GM12878 (cell line): Measurements from ENCODE around the gene RASL11A. TPM values are rescaled to one million over a fixed set of nuclear protein-coding genes. Genes with fewer than 3 reads are reported as not detected.

Source experiments
- ATAC-seq: fragments of 200-7000 bp; cut with Tn5 transposase; 3 replicates; pipeline ENCODE4 v1.9.1; 2020; ENCODE audit warnings: mild to moderate bottlenecking, moderate library complexity
- BruUV-seq: library from RNA; stranded (reverse); fragments of 400-500 nt; replicated peaks from 2 replicates; lab custom pipeline; 2021; lab: Mats Ljungman, UMichigan
- CTCF ChIA-PET: fragments of 300-600 bp; sonication (Branson Sonifier 250); formaldehyde crosslinking; extraction: SDS; loops from one replicate; lab custom pipeline; 2021; ENCODE audit warnings: inconsistent platforms; lab: Yijun Ruan, JAX
- POLR2A ChIA-PET: fragments of 350-600 bp; formaldehyde crosslinking; extraction: SDS; loops from one replicate; lab custom pipeline; 2021; ENCODE audit warnings: inconsistent platforms; lab: Charles Lee
- RAD21 ChIA-PET: fragments of 300-600 bp; sonication (Branson Sonifier 250); formaldehyde crosslinking; loops from one replicate; lab custom pipeline; 2023; ENCODE audit warnings: antibody characterized with exemption; ENCODE audit not compliant: unreplicated experiment; lab: Charles Lee
- SMC1A ChIA-PET: fragments of 300-600 bp; sonication (Branson Sonifier 250); formaldehyde crosslinking; loops from one replicate; lab custom pipeline; 2023; ENCODE audit not compliant: unreplicated experiment, uncharacterized antibody; lab: Charles Lee
- DNase-seq: peaks from one replicate; pipeline ENCODE4 v3.0.0-alpha.2; 2011; ENCODE audit warnings: low read depth, low spot score
- FAIRE-seq: peaks from 3 replicates; lab custom pipeline; 2011; peaks lifted over from hg19 to GRCh38; lab: Jason Lieb, UNC
- H2AFZ ChIP-seq: 2 replicates; pipeline ENCODE4 v1.6.0; 2011; ENCODE audit warnings: low read depth, low read length, control low read depth; ENCODE audit not compliant: control insufficient read depth
- H3K27ac ChIP-seq: 2 replicates; pipeline ENCODE4 v1.5.1; 2011; ENCODE audit warnings: control low read depth; ENCODE audit not compliant: control insufficient read depth, insufficient read depth
- H3K27me3 ChIP-seq, 2 experiments: replicated peaks in 1 of 2; 2 replicates each; pipeline versions ENCODE4 v1.6.0 to v1.6.1; 2011; ENCODE audit warnings: low read length in 1 of 2; ENCODE audit not compliant: control insufficient read depth in 2 of 2, insufficient read depth in 2 of 2
- H3K36me3 ChIP-seq, 2 experiments: 2 replicates each; pipeline ENCODE4 v1.5.1; 2011; ENCODE audit warnings: low read length in 1 of 2; ENCODE audit not compliant: control insufficient read depth in 2 of 2, insufficient read depth in 2 of 2
- H3K4me1 ChIP-seq: 2 replicates; pipeline ENCODE4 v1.6.1; 2011; ENCODE audit warnings: mild to moderate bottlenecking, low read length, moderate library complexity, mixed read lengths; ENCODE audit not compliant: control insufficient read depth, insufficient read depth
- H3K4me2 ChIP-seq: 2 replicates; pipeline ENCODE4 v1.6.0; 2011; ENCODE audit warnings: control low read depth; ENCODE audit not compliant: control insufficient read depth, insufficient read depth
- H3K4me3 ChIP-seq: fragments of 200-600 bp; sonication (generic); 2 replicates; pipeline ENCODE4 v1.5.1; 2016
- H3K79me2 ChIP-seq: 2 replicates; pipeline ENCODE4 v1.6.0; 2011; ENCODE audit warnings: low read length; ENCODE audit not compliant: control insufficient read depth, insufficient read depth
- H3K9ac ChIP-seq: 2 replicates; pipeline ENCODE4 v1.8.0; 2011; ENCODE audit warnings: low read length, control low read depth, mixed read lengths; ENCODE audit not compliant: control insufficient read depth, insufficient read depth
- H3K9me3 ChIP-seq: replicated peaks from 3 replicates; pipeline ENCODE4 v1.5.1; 2011; ENCODE audit warnings: mild to moderate bottlenecking, low read length; ENCODE audit not compliant: control insufficient read depth, insufficient read depth
- H4K20me1 ChIP-seq: 2 replicates; pipeline ENCODE4 v1.6.0; 2011; ENCODE audit not compliant: control insufficient read depth, insufficient read depth
- ASH2L ChIP-seq: fragments of 300-600, 200-600 bp; sonication (generic); IDR thresholded peaks from 2 replicates; pipeline ENCODE4 v1.6.1; 2017; ENCODE audit warnings: low read depth, mild to moderate bottlenecking, borderline replicate concordance
- CREM ChIP-seq: IDR thresholded peaks from 2 replicates; pipeline ENCODE4 v1.6.1; 2014; ENCODE audit warnings: antibody characterized with exemption, low read depth
- HSF1 ChIP-seq: fragments of 150-350 bp; IDR thresholded peaks from 2 replicates; pipeline ENCODE4 v1.6.1; 2014; ENCODE audit warnings: mild to moderate bottlenecking, low read depth, low read length
- KAT2A ChIP-seq: conservative IDR thresholded peaks from 2 replicates; pipeline ENCODE4 v1.6.1; 2011; ENCODE audit warnings: low read depth, low read length; ENCODE audit not compliant: control insufficient read depth
- NKRF ChIP-seq: fragments of 450-650 bp; conservative IDR thresholded peaks from 2 replicates; pipeline ENCODE4 v1.6.1; 2017; ENCODE audit warnings: mild to moderate bottlenecking, moderate library complexity
- PAX8 ChIP-seq: fragments of 450-650 bp; IDR thresholded peaks from 2 replicates; pipeline ENCODE4 v1.6.1; 2017; ENCODE audit warnings: mild to moderate bottlenecking, moderate library complexity
- PBX3 ChIP-seq: IDR thresholded peaks from 2 replicates; pipeline ENCODE4 v1.6.1; 2011; ENCODE audit warnings: mild to moderate bottlenecking, low read depth, low read length, moderate library complexity; ENCODE audit not compliant: insufficient replicate concordance
- PRDM15 ChIP-seq: fragments of 450-650 bp; formaldehyde crosslinking; IDR thresholded peaks from 2 replicates; pipeline ENCODE4 v1.4.0; 2020; ENCODE audit warnings: mild to moderate bottlenecking, moderate library complexity
- RELA ChIP-seq: fragments of 450-650 bp; IDR thresholded peaks from 2 replicates; pipeline ENCODE4 v1.8.0; 2014; ENCODE audit warnings: borderline replicate concordance; ENCODE audit not compliant: partially characterized antibody
- SREBF1 ChIP-seq: IDR thresholded peaks from 2 replicates; pipeline ENCODE4 v1.6.1; 2012; ENCODE audit warnings: mild to moderate bottlenecking, low read length
- SREBF2 ChIP-seq: IDR thresholded peaks from 2 replicates; pipeline ENCODE4 v1.6.1; 2012; ENCODE audit warnings: mild to moderate bottlenecking, low read length
- SRF ChIP-seq, 2 experiments: IDR thresholded peaks; 2 replicates each; pipeline ENCODE4 v1.6.1; 2011; ENCODE audit warnings: low read depth in 2 of 2, low read length in 2 of 2, mild to moderate bottlenecking in 1 of 2, moderate library complexity in 1 of 2
- TCF12 ChIP-seq: IDR thresholded peaks from 2 replicates; pipeline ENCODE4 v1.6.1; 2011; ENCODE audit warnings: low read depth, mild to moderate bottlenecking, low read length
- WGBS: methylation state at CpG from one replicate; pipeline ENCODE4 v1.1.6; 2016; ENCODE audit warnings: low lambda C conversion rate; ENCODE audit not compliant: insufficient replicate concordance, insufficient coverage; ENCODE audit errors: missing lambda C conversion rate; 5-methylcytosine and 5-hydroxymethylcytosine counted together
- in situ Hi-C: fragments of 300-500 bp; cut with MboI; formaldehyde crosslinking; loops from 9 replicates; pipeline ENCODE4 v1.14.3; 2018; ENCODE audit warnings: mixed read lengths
- intact Hi-C: fragments of 100-400 bp; cut with micrococcal nuclease; formaldehyde crosslinking; loops from one replicate; pipeline ENCODE4 v1.14.2; 2022; ENCODE audit not compliant: unreplicated experiment
- polyA plus RNA-seq, 11 experiments: library from polyadenylated mRNA; depleted of rRNA in 4 of 11; unstranded in 6 of 11; stranded (reverse) in 5 of 11; fragments of >200 nt; fragmentation: Nextera tagmentation in 4 of 11; fragmentation: Illumina TruSeq in 1 of 11; extraction: Ambion mirVana in 4 of 11; extraction: Trizol in 1 of 11; gene quantifications; 1 replicate in 1 of 11; 2 replicates in 10 of 11; pipeline versions ENCODE4 v1.2.1 to v1.2.3, GENCODE V29; 2011 to 2016; ENCODE audit warnings: inconsistent platforms in 2 of 11, missing spikeins in 2 of 11, low read depth in 1 of 11
- total RNA-seq, 4 experiments: library from RNA; depleted of rRNA in 3 of 4; stranded (reverse); fragments of >200 nt in 3 of 4; fragmentation: Illumina TruSeq in 1 of 4; extraction: Trizol in 1 of 4; gene quantifications; 2 replicates each; pipeline versions ENCODE4 v1.2.1 to v1.2.3, GENCODE V29; 2013 to 2021

Gene RASL11A
- total and polyA plus RNA-seq, 10 of the 15 experiments (the other 5 are each of a cell fraction or from before 2014, with no cell fraction given) = 0.04 to 1.3 (median 0.41) TPM; not detected in 1

- FAIRE-seq (no peak), ATAC-seq (no peak), DNase-seq (no peak)
- ChIA-PET CTCF (interaction anchor here (1.6 to 3.0 kb wide), 3 partner anchors 9 to 295 kb away, joined by 5 to 19 read pairs (median 8); partner anchors contain the start of gene RASL11A), RAD21 (interaction anchor here (1.1 to 1.2 kb wide), 2 partner anchors 295 to 333 kb away, joined by 4 to 5 read pairs; no protein-coding TSS in a partner anchor), SMC1A (interaction anchor here (0.6 to 5.7 kb wide), 3 partner anchors 16 to 1199 kb away, joined by 3 to 35 read pairs (median 4); no protein-coding TSS in a partner anchor), POLR2A (no interaction called here)
- Histone ChIP-seq H3K4me1 (no peaks in the 10 kb centered on the region), H3K9me3 (no peaks in the 10 kb centered on the region), H3K79me2 (no peaks in the 10 kb centered on the region), H3K4me2 (no peak overlapping the region), H3K27ac (no peak overlapping the region), H3K9ac (no peak overlapping the region), H3K4me3 (no peak overlapping the region), H2AFZ (no peak overlapping the region), H3K27me3 (no peaks in the 10 kb centered on the region; a peak in 1 of 4 replicates), H3K36me3 (no peaks in the 10 kb centered on the region), H4K20me1 (no peaks in the 10 kb centered on the region)
- BruUV-seq = no TSS peak
- TF ChIP-seq TCF12 (no peak), PBX3 (no peak), CREM (no peak), HSF1 (no peak), PRDM15 (no peak), PAX8 (no peak), NKRF (no peak), KAT2A (no peak), SREBF2 (no peak), RELA (no peak), ASH2L (no peak), SRF (IDR thresholded peaks at IDR 0.05; ENCODE audit: low read depth in 2 of 2, low read length in 2 of 2) (no peak), SREBF1 (no peak)
- intact Hi-C loops (no loop called here), in situ Hi-C loops (loop anchor here (5.0 kb wide), 1 partner anchor 293 kb away; no protein-coding TSS in a partner anchor)
- 29% methylated on average over 5 of the region's 5 CpGs for WGBS
Measured at GRCh38 chr13:27280009-27280656, 9.5 kb downstream of the RASL11A start.
